IPS-18c (cell line): ENCODE results near the gene ACLY.
"Not testable (repeated sequence)": the region's sequence is repeated elsewhere in the genome, so short reads cannot be mapped to it uniquely, and the experiment has no call there.

Experiments used
- H3K4me3 ChIP-seq: 2 replicates; pipeline ENCODE4 v1.7.0; 2013; ENCODE audit warnings: low read depth, mild to moderate bottlenecking, low read length, moderate library complexity; ENCODE audit not compliant: insufficient read depth
- H3K9me3 ChIP-seq: one replicate; pipeline ENCODE4 v1.6.1; 2013; ENCODE audit warnings: mild to moderate bottlenecking, low read length, moderate library complexity; ENCODE audit not compliant: control insufficient read depth, insufficient read depth

The ACLY gene

GRCh38 chr17:41943492-41943891 is 24.7 kb upstream of the ACLY start:
- no peaks in the 10 kb centered on the region for H3K9me3 ChIP-seq
- no peak overlapping the region for H3K4me3 ChIP-seq

- Histone ChIP-seq H3K9me3 (no peaks in the 10 kb centered on the region), H3K4me3 (no peak overlapping the region)
Observed at GRCh38 chr17:41942626-41943373, 24.0 kb upstream of the ACLY start.

GRCh38 chr17:41941168-41941567 is 22.4 kb upstream of the ACLY start:
- H3K4me3 ChIP-seq: no peak overlapping the region
- no peaks in the 10 kb centered on the region for H3K9me3 ChIP-seq

- no peak overlapping the region for H3K4me3 ChIP-seq
- H3K9me3 ChIP-seq: no peaks in the 10 kb centered on the region
Observed at GRCh38 chr17:41939693-41940090, 20.9 kb upstream of the ACLY start.

- H3K9me3 ChIP-seq: no peaks in the 10 kb centered on the region
- H3K4me3 ChIP-seq: no peak overlapping the region
Observed at GRCh38 chr17:41939044-41939692, 20.4 kb upstream of the ACLY start.

GRCh38 chr17:41937970-41938954 is 19.5 kb upstream of the ACLY start:
- Histone ChIP-seq H3K9me3 (no peaks in the 10 kb centered on the region), H3K4me3 (no peak overlapping the region)

GRCh38 chr17:41935641-41936040 is 16.9 kb upstream of the ACLY start:
- H3K9me3 ChIP-seq: no peaks in the 10 kb centered on the region
- no peak overlapping the region for H3K4me3 ChIP-seq

GRCh38 chr17:41932816-41933389 is 14.2 kb upstream of the ACLY start:
- H3K9me3 ChIP-seq: no peaks in the 10 kb centered on the region
- H3K4me3 ChIP-seq: no peak overlapping the region

GRCh38 chr17:41931715-41932114 is 13.0 kb upstream of the ACLY start:
- not testable (repeated sequence) for H3K4me3 ChIP-seq, H3K9me3 ChIP-seq

- H3K4me3 ChIP-seq: peak overlapping the region; percentile 67
- H3K9me3 ChIP-seq: not testable (repeated sequence)
Observed at GRCh38 chr17:41930833-41931156, 12.0 kb upstream of the ACLY start.

GRCh38 chr17:41930009-41930832 is 11.5 kb upstream of the ACLY start, which contains the start of gene ODAD4:
Gene ODAD4, plus strand, starts transcription at chr17:41930617. Its CDS starts 107 bp downstream, at chr17:41930724.
- no peaks in the 10 kb centered on the region for H3K9me3 ChIP-seq

GRCh38 chr17:41928693-41929251 is 10.0 kb upstream of the ACLY start:
- Histone ChIP-seq H3K4me3 (no peak overlapping the region), H3K9me3 (no peaks in the 10 kb centered on the region)

More at GRCh38 chr17:41930009-41930832, 11.5 kb upstream of the ACLY start, which contains the start of gene ODAD4:
- H3K4me3 ChIP-seq: peak within 1 kb of the TSS; percentile 67

GRCh38 chr17:41925991-41926590 is 7.3 kb upstream of the ACLY start:
- no peaks in the 10 kb centered on the region for H3K9me3 ChIP-seq
- no peak overlapping the region for H3K4me3 ChIP-seq

- Histone ChIP-seq H3K9me3 (peaks cover 3% of the 10 kb centered on the region), H3K4me3 (no peak overlapping the region)
Observed at GRCh38 chr17:41920580-41920955, 1.8 kb upstream of the ACLY start.

- peak overlapping the region; percentile 99 for H3K4me3 ChIP-seq
Observed at GRCh38 chr17:41919840-41920579, 1.3 kb upstream of the ACLY start.

More at GRCh38 chr17:41919840-41920579, 1.3 kb upstream of the ACLY start:
- H3K9me3 ChIP-seq: peaks cover 3% of the 10 kb centered on the region
